Upper lobe of left lung (tissue), 4 donors: ENCODE data around the gene PTPRG.

Experiments
- CTCF ChIP-seq, 6 experiments: fragments of 450-650 bp in 4 of 6; fragments of 200-600 bp in 2 of 6; sonication (generic) in 2 of 6; IDR thresholded peaks; one replicate each; pipeline ENCODE4 v1.5.1; 2016 to 2019; ENCODE audit warnings: antibody characterized with exemption in 6 of 6
- EP300 ChIP-seq, 4 donors: sonication (generic); formaldehyde crosslinking; IDR thresholded peaks; one replicate each; pipeline ENCODE4 v1.5.1; 2017; ENCODE audit warnings: antibody characterized with exemption in 4 of 4, control low read depth in 2 of 4
- POLR2AphosphoS5 ChIP-seq, 2 donors: sonication (generic); formaldehyde crosslinking; IDR thresholded peaks; one replicate each; pipeline ENCODE4 v1.5.1; 2017; ENCODE audit warnings: antibody characterized with exemption in 2 of 2

GRCh38 chr3:61967937-61968336 is 406.6 kb downstream of the PTPRG start:
- TF ChIP-seq EP300 (IDR thresholded peaks at IDR 0.05) (no peak), CTCF (IDR thresholded peaks at IDR 0.05) (no peak), POLR2AphosphoS5 (IDR thresholded peaks at IDR 0.05) (no peak)
